Activated CD8-positive, alpha-beta T cell treated with anti-CD3 and anti-CD28 coated beads, Interleukin-2, amount 10 ng/mL, durations not matched to agents 7 days and 5 days (primary cell): ENCODE results near the gene ZNF90. TPM values are rescaled to one million over a fixed set of nuclear protein-coding genes. Genes with fewer than 3 reads are reported as not detected.
A peak's percentile ranks its signal among the peaks of the same experiment; 100 is the strongest.
"Not testable (repeated sequence)": the region's sequence is repeated elsewhere in the genome, so short reads cannot be mapped to it uniquely, and the experiment has no call there.

ENCODE experiments used
- ATAC-seq: fragments of 150-1000 bp; cut with Tn5 transposase; one replicate; pipeline ENCODE4 v1.10.0; 2021; ENCODE audit warnings: moderate library complexity
- CTCF ChIA-PET: fragments of 350-600 bp; sonication (Branson Sonifier 250); formaldehyde crosslinking; loops from one replicate; lab custom pipeline; 2021; ENCODE audit warnings: antibody characterized with exemption; lab: Charles Lee
- POLR2A ChIA-PET: fragments of 350-600 bp; sonication (Branson Sonifier 250); formaldehyde crosslinking; loops from one replicate; lab custom pipeline; 2021; ENCODE audit warnings: antibody characterized with exemption; lab: Charles Lee
- DNase-seq: peaks from one replicate; pipeline ENCODE4 v3.0.0-alpha.2; 2020
- H3K27ac Mint-ChIP-seq: one replicate; pipeline ENCODE4 v1.8.0; 2021; ENCODE audit warnings: mild to moderate bottlenecking, mixed read lengths
- H3K27me3 Mint-ChIP-seq: one replicate; pipeline ENCODE4 v1.8.0; 2021; ENCODE audit warnings: low read depth, mixed read lengths
- H3K36me3 Mint-ChIP-seq: one replicate; pipeline ENCODE4 v1.8.0; 2021; ENCODE audit warnings: low read depth, mixed read lengths
- H3K4me1 Mint-ChIP-seq: one replicate; pipeline ENCODE4 v1.8.0; 2021; ENCODE audit warnings: low read depth, mixed read lengths
- H3K4me3 Mint-ChIP-seq: one replicate; pipeline ENCODE4 v1.8.0; 2021; ENCODE audit warnings: mild to moderate bottlenecking, mixed read lengths
- H3K9me3 Mint-ChIP-seq: one replicate; pipeline ENCODE4 v1.8.0; 2022; ENCODE audit warnings: mixed read lengths; ENCODE audit not compliant: insufficient read depth
- total RNA-seq, 2 experiments: library from RNA; stranded (reverse); gene quantifications; one replicate each; pipeline ENCODE4 v1.2.3, GENCODE V29; 2021

The ZNF90 gene
- total RNA-seq, 2 experiments from 2014 or later: 16.2 to 17.0 TPM

DNA sequence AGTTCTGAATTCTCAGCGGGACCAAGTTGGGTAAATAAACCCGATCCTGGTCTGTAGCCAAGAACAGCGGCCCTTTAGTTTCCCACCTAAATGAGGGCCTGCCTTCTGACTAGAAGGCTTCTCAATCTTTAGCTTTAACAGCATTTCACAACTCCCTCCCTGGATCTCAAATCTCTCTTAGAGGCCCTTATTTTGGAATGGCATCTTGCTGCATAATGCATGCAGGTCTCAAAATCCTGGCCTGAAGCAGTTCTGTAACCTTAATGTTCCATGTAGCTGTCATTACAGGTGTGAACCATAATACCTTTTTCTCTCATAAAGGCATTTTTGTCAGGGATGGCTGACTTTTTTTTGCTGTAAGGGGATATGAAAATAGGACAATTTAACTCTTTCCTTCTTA lies 29.5 kb downstream of the ZNF90 start:
- peaks cover 28% of the 10 kb centered on the region for H3K9me3 Mint-ChIP-seq
- H3K4me3 Mint-ChIP-seq: no peak overlapping the region
- H3K27me3 Mint-ChIP-seq: no peaks in the 10 kb centered on the region
- ChIA-PET CTCF (no interaction called here), POLR2A (no interaction called here)
- no peak for ATAC-seq
- no peak for DNase-seq
- H3K4me1 Mint-ChIP-seq: peaks cover 2% of the 10 kb centered on the region
- peaks cover 73% of the 10 kb centered on the region for H3K36me3 Mint-ChIP-seq
- H3K27ac Mint-ChIP-seq: no peak overlapping the region

DNA sequence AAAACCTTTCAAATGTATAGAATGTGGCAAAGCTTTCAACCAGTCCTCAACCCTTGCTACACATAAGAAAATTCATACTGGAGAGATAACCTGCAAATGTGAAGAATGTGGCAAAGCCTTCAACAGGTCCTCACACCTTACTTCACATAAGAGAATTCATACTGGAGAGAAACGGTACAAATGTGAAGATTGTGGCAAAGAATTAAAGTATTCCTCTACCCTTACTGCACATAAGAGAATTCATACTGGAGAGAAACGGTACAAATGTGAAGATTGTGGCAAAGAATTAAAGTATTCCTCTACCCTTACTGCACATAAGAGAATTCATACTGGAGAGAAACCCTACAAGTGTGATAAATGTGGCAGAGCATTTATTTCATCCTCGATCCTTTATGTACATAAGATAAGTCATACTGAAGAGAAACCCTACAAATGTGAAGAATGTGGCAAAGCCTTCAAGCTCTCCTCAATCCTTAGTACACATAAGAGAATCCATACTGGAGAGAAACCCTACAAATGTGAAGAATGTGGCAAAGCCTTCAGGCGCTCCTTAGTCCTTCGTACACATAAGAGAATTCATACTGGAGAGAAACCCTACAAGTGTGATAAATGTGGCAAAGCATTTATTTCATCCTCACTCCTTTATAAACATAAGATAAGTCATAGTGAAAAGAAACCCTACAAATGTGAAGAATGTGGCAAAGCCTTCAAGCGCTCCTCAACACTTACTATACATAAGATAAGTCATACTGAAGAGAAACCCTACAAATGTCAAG lies 40.5 kb downstream of the ZNF90 start:
- H3K4me3 Mint-ChIP-seq, H3K27me3 Mint-ChIP-seq, H3K4me1 Mint-ChIP-seq, ATAC-seq, POLR2A ChIA-PET, CTCF ChIA-PET, DNase-seq, H3K27ac Mint-ChIP-seq: not testable (repeated sequence)
- Mint-ChIP-seq H3K36me3 (peaks cover 67% of the 10 kb centered on the region), H3K9me3 (peaks cover 51% of the 10 kb centered on the region)

DNA sequence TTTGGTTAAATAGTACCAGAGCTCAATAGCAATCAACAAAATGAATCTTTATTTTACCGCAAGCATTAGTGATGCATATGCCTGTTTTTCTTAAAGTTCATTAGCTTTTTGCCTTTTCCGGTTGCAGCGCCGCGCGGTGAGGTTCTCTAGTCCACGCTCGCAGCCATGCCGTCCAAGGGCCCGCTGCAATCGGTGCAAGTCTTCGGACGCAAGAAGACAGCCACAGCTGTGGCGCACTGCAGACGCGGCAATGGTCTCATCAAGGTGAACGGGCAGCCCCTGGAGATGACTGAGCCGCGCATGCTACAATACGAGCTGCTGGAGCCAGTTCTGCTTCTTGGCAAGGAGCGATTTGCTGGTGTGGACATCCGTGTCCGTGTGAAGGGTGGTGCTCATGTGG lies 47.1 kb downstream of the ZNF90 start:
- POLR2A ChIA-PET: no interaction called here
- H3K4me1 Mint-ChIP-seq: no peaks in the 10 kb centered on the region
- H3K9me3 Mint-ChIP-seq: peaks cover 48% of the 10 kb centered on the region
- CTCF ChIA-PET: no interaction called here
- DNase-seq (no peak), ATAC-seq (no peak)
- no peaks in the 10 kb centered on the region for H3K27me3 Mint-ChIP-seq
- no peak overlapping the region for H3K4me3 Mint-ChIP-seq
- H3K27ac Mint-ChIP-seq: no peak overlapping the region
- H3K36me3 Mint-ChIP-seq: peaks cover 56% of the 10 kb centered on the region

DNA sequence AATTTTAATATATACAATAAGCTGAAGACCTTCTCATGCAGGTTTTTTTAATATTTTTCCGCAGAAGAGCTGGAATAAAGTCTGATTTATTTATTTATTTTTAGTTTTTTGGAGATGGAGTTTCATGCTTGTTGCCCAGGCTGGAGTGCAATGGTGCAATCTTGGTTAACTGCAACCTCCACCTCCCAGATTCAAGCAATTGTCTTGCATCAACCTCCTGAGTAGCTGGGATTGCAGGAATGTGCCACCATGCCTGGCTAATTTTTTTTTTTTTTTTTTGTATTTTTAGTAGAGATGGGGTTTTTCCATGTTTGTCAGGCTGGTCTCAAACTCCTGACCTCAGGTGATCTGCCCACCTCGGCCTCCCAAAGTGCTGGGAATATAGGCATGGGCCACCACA lies 55.1 kb downstream of the ZNF90 start:
- POLR2A ChIA-PET, H3K4me3 Mint-ChIP-seq, DNase-seq, H3K36me3 Mint-ChIP-seq, H3K27ac Mint-ChIP-seq, ATAC-seq, CTCF ChIA-PET, H3K4me1 Mint-ChIP-seq, H3K27me3 Mint-ChIP-seq: not testable (repeated sequence)
- H3K9me3 Mint-ChIP-seq: peaks cover 21% of the 10 kb centered on the region

DNA sequence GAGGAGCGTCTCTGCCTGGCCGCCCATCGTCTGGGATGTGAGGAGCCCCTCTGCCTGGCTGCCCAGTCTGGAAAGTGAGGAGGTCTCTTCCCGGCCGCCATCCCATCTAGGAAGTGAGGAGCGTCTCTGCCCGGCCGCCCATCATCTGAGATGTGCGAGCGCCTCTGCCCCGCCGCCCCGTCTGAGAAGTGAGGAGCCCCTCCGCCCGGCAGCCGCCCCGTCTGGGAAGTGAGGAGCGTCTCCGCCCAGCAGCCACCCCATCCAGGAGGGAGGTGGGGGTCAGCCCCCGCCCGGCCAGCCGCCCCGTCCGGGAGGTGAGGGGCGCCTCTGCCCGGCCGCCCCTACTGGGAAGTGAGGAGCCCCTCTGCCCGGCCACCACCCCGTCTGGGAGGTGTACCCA lies 59.9 kb downstream of the ZNF90 start:
- H3K4me3 Mint-ChIP-seq, CTCF ChIA-PET, POLR2A ChIA-PET, H3K27ac Mint-ChIP-seq, H3K4me1 Mint-ChIP-seq, H3K36me3 Mint-ChIP-seq, H3K27me3 Mint-ChIP-seq, ATAC-seq, DNase-seq: not testable (repeated sequence)
- peaks cover 29% of the 10 kb centered on the region for H3K9me3 Mint-ChIP-seq

DNA sequence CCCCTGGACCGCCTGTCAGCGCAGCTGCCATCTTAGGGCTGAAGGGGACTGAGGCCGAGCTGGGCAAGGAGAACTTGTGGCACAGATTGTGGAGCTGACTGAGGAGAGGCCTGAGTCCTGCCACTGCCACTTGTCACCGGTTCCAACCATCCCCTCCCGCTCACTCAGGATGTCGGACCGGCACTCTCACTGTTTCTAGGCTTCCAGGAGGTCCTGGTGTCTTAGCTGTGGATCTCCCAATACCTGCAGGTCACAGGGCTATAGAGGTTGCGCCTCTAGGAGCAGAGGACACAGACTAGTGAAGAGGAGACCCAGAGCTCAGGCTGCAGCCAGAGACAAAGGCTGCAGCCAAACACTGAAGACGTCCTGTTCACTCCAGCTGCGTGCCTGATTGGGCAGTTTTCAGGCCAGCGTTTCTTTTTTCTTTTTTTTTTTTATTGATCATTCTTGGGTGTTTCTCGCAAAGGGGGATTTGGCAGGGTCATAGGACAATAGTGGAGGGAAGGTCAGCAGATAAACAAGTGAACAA lies 73.9 kb downstream of the ZNF90 start:
- H3K27me3 Mint-ChIP-seq: no peaks in the 10 kb centered on the region
- ChIA-PET CTCF (no interaction called here), POLR2A (no interaction called here)
- H3K4me3 Mint-ChIP-seq: no peak overlapping the region
- H3K36me3 Mint-ChIP-seq: peaks cover 2% of the 10 kb centered on the region
- DNase-seq: no peak
- H3K27ac Mint-ChIP-seq: no peak overlapping the region
- no peak for ATAC-seq
- peaks cover 11% of the 10 kb centered on the region for H3K9me3 Mint-ChIP-seq
- H3K4me1 Mint-ChIP-seq: no peaks in the 10 kb centered on the region

DNA sequence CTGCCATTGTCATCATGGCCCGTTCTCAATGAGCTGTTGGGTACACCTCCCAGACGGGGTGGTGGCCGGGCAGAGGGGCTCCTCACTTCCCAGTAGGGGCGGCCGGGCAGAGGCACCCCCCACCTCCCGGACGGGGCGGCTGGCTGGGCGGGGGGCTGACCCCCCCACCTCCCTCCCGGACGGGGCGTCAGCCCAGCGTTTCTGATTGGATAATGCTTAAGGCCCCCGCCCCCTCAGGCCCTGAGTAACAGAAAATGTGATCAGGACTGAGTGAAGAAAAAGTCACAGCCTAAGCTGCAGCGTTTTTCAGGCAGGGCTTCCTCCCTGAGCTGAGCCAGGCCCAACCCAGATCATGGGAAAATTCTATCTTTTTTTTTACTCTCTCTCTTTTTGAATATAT lies 74.7 kb downstream of the ZNF90 start:
- H3K27me3 Mint-ChIP-seq, H3K36me3 Mint-ChIP-seq, H3K27ac Mint-ChIP-seq, H3K4me1 Mint-ChIP-seq, ATAC-seq, DNase-seq, POLR2A ChIA-PET, CTCF ChIA-PET, H3K4me3 Mint-ChIP-seq: not testable (repeated sequence)
- H3K9me3 Mint-ChIP-seq: peaks cover 14% of the 10 kb centered on the region

DNA sequence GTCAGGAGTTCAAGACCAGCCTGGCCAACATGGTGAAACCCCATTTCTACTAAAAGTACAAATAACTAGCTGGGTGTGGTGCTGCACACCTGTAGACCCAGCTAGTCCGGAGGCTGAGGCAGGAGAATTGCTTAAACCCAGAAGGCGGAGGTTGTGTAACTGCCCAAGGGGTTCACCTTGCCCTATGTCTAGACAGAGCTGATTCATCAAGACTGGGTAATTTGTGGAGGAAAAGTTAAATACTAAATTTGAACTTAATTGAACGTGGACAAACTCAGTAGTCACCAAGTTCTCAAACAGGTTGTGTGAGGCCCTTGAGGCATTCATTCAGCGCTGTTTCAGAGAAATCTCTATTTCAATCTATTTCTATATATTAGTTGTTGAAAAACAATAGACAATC lies 75.5 kb downstream of the ZNF90 start:
- no peaks in the 10 kb centered on the region for H3K27me3 Mint-ChIP-seq
- H3K4me3 Mint-ChIP-seq: no peak overlapping the region
- DNase-seq (no peak), ATAC-seq (no peak)
- no peak overlapping the region for H3K27ac Mint-ChIP-seq
- peaks cover 2% of the 10 kb centered on the region for H3K36me3 Mint-ChIP-seq
- no peaks in the 10 kb centered on the region for H3K4me1 Mint-ChIP-seq
- H3K9me3 Mint-ChIP-seq: peaks cover 12% of the 10 kb centered on the region
- ChIA-PET POLR2A (no interaction called here), CTCF (no interaction called here)

DNA sequence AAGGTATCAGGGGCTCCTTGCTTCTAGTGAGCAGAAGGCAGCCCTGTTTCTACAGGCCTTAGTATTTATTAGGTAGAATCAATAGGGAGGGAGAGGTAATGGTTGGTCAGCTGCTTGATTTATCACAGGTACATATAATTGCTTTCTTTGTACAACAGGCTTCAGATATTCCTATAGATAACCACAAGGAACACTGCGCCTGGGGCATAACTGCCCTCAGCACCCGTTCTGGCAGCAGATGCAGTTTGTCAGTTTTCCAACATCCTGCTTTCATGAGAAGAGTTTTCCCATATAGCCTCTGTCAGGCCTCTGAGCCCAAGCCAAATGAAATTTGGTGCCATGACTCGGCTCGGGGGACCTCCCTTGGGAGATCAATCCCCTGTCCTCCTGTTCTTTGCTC lies 76.8 kb downstream of the ZNF90 start:
- H3K4me1 Mint-ChIP-seq: no peaks in the 10 kb centered on the region
- POLR2A ChIA-PET: no interaction called here
- ATAC-seq (no peak), DNase-seq (no peak)
- no peak overlapping the region for H3K4me3 Mint-ChIP-seq
- no peaks in the 10 kb centered on the region for H3K27me3 Mint-ChIP-seq
- H3K27ac Mint-ChIP-seq: no peak overlapping the region
- CTCF ChIA-PET: no interaction called here
- peaks cover 2% of the 10 kb centered on the region for H3K36me3 Mint-ChIP-seq
- peaks cover 15% of the 10 kb centered on the region for H3K9me3 Mint-ChIP-seq

DNA sequence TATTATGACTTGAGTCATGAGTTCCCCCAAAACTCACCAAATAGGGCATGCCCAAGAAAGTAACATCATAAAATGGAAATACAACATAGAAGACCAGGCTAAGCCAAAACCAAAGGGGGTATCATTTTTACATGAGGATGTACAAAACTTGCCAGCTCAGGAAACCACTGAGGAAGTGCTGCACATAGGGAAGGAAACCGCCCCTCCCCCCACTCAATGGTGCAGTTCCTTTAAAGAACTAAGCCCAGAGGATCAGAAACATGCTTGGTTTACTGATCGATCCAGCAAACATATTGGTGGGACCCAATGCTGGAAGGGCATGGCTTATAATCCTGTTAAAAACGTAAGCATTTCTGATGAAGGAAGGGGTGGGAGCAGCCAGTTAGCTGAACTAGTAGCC lies 85.0 kb downstream of the ZNF90 start:
- Mint-ChIP-seq H3K36me3 (peaks cover 42% of the 10 kb centered on the region), H3K27me3 (no peaks in the 10 kb centered on the region), H3K9me3 (peaks cover 45% of the 10 kb centered on the region), H3K27ac (peak overlapping the region; percentile 2), H3K4me3 (no peak overlapping the region), H3K4me1 (peaks cover 23% of the 10 kb centered on the region)
- no peak for ATAC-seq
- POLR2A ChIA-PET: no interaction called here
- peak; percentile 51 for DNase-seq
- CTCF ChIA-PET: no interaction called here

DNA sequence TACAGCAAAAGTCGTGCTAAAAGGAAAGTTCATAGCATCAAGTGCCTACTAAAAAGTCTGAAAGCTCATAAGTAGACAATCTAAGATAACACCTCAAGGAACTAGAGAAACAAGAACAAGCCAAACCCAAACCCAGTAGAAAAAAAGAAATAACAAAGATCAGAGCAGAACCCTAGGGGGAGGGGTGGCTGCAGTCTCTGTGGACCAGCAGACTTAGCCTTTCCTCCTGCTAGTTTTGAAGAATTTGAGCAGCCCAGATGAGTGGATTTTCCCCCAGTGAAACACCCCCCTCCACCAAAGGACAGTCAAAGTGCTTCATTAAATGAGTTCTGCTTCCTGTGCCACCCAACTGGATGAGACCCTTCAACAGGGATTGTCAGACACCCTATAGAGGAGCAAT lies 86.7 kb downstream of the ZNF90 start:
- H3K27me3 Mint-ChIP-seq: no peaks in the 10 kb centered on the region
- CTCF ChIA-PET: no interaction called here
- H3K27ac Mint-ChIP-seq: no peak overlapping the region
- POLR2A ChIA-PET: interaction anchor here (0.6 kb wide), 1 partner anchor 10 kb away, joined by 3 read pairs; no protein-coding TSS in a partner anchor
- no peak overlapping the region for H3K4me3 Mint-ChIP-seq
- peaks cover 56% of the 10 kb centered on the region for H3K36me3 Mint-ChIP-seq
- peaks cover 28% of the 10 kb centered on the region for H3K4me1 Mint-ChIP-seq
- peaks cover 43% of the 10 kb centered on the region for H3K9me3 Mint-ChIP-seq
- DNase-seq: no peak
- no peak for ATAC-seq

DNA sequence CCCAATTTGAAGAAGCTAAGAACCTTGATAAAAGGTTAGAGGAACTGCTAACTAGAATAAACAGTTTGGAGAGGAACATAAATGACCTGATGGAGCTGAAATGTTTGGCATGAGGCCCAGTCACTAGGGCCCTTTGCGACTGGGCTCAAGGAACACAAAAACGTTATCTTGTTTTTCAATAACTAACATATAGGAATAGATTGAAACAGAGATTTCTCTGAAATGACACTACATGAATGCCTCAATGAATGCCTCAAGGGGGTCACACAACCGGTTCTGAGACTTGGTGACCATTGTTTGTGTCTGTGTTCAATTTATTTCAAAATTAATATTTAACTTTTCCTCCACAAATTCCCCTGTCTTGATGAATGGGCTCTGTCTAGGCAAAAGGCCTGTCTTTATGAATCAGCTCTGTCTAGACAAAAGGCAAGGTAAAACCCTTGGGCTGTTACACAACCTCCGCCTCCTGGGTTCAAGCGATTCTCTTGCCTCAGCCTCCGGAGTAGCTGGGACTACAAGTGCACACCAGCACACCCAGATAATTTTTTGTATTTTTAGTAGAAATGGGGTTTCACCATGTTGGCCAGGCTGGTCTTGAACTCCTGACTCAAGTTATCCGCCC lies 88.3 kb downstream of the ZNF90 start:
- Mint-ChIP-seq H3K9me3 (peaks cover 52% of the 10 kb centered on the region), H3K27me3 (no peaks in the 10 kb centered on the region), H3K4me3 (no peak overlapping the region), H3K27ac (no peak overlapping the region), H3K4me1 (peaks cover 36% of the 10 kb centered on the region), H3K36me3 (peaks cover 71% of the 10 kb centered on the region)
- no peak for ATAC-seq
- ChIA-PET CTCF (interaction anchor here (0.6 kb wide), 1 partner anchor 55 kb away, joined by 3 read pairs; no protein-coding TSS in a partner anchor), POLR2A (interaction anchor here (0.6 to 2.0 kb wide), 14 partner anchors 13 to 1669 kb away, joined by 3 to 22 read pairs (median 6); partner anchors contain the start of genes ZNF101, ZNF253, ZNF66 and ZNF682)
- no peak for DNase-seq
